GM12891 (cell line): ENCODE measurements around the gene REM2.

ENCODE experiments used
- DNase-seq: peaks from one replicate; pipeline ENCODE4 v3.0.0; 2011; ENCODE audit warnings: low spot score; ENCODE audit not compliant: insufficient read length
- FAIRE-seq: peaks from 2 replicates; lab custom pipeline; 2011; peaks lifted over from hg19 to GRCh38; lab: Jason Lieb, UNC
- PAX5 ChIP-seq: IDR thresholded peaks from 2 replicates; pipeline ENCODE4 v1.6.1; 2011; ENCODE audit warnings: low read length, moderate library complexity, mild to moderate bottlenecking; ENCODE audit not compliant: insufficient read depth, severe bottlenecking
- POLR2A ChIP-seq: IDR thresholded peaks from 2 replicates; pipeline ENCODE4 v1.6.1; 2011; ENCODE audit warnings: low read depth, low read length, control low read depth
- POLR2AphosphoS5 ChIP-seq: IDR thresholded peaks from 2 replicates; pipeline ENCODE4 v1.6.1; 2011; ENCODE audit warnings: low read depth, low read length, control low read depth
- POU2F2 ChIP-seq: IDR thresholded peaks from 2 replicates; pipeline ENCODE4 v1.6.1; 2011; ENCODE audit warnings: low read depth, mild to moderate bottlenecking, control low read depth, low read length, moderate library complexity
- SPI1 ChIP-seq: IDR thresholded peaks from 2 replicates; pipeline ENCODE4 v1.6.1; 2011; ENCODE audit warnings: low read depth, low read length, control low read depth
- TAF1 ChIP-seq: IDR thresholded peaks from 2 replicates; pipeline ENCODE4 v1.6.1; 2011; ENCODE audit warnings: low read depth, low read length, control low read depth

Gene REM2

DNA sequence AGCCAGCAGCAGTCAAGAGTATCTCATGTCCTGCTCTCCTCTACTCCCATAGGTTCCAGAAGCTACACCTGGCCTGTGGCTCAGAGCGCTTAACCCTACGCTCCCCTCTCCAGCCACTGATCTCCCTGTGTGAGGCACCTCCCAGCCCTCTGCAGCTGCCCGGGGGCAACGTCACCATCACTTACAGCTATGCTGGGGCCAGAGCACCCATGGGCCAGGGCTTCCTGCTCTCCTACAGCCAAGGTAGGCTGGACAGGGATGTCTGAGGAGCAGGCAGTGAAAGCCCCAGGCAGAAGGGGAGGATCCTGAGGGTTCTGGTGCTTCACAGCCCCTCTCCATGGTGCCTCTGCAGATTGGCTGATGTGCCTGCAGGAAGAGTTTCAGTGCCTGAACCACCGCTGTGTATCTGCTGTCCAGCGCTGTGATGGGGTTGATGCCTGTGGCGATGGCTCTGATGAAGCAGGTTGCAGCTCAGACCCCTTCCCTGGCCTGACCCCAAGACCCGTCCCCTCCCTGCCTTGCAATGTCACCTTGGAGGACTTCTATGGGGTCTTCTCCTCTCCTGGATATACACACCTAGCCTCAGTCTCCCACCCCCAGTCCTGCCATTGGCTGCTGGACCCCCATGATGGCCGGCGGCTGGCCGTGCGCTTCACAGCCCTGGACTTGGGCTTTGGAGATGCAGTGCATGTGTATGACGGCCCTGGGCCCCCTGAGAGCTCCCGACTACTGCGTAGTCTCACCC lies 7.8 kb upstream of the REM2 start:
- TF ChIP-seq PAX5 = no peak
- FAIRE-seq (no peak), DNase-seq (no peak)

DNA sequence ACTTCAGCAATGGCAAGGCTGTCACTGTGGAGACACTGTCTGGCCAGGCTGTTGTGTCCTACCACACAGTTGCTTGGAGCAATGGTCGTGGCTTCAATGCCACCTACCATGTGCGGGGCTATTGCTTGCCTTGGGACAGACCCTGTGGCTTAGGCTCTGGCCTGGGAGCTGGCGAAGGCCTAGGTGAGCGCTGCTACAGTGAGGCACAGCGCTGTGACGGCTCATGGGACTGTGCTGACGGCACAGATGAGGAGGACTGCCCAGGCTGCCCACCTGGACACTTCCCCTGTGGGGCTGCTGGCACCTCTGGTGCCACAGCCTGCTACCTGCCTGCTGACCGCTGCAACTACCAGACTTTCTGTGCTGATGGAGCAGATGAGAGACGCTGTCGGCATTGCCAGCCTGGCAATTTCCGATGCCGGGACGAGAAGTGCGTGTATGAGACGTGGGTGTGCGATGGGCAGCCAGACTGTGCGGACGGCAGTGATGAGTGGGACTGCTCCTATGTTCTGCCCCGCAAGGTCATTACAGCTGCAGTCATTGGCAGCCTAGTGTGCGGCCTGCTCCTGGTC lies 7.2 kb upstream of the REM2 start:
- TF ChIP-seq PAX5 (no peak), POLR2AphosphoS5 (no peak), POLR2A (no peak), POU2F2 (no peak), TAF1 (no peak), SPI1 (no peak)
- no peak for FAIRE-seq

DNA sequence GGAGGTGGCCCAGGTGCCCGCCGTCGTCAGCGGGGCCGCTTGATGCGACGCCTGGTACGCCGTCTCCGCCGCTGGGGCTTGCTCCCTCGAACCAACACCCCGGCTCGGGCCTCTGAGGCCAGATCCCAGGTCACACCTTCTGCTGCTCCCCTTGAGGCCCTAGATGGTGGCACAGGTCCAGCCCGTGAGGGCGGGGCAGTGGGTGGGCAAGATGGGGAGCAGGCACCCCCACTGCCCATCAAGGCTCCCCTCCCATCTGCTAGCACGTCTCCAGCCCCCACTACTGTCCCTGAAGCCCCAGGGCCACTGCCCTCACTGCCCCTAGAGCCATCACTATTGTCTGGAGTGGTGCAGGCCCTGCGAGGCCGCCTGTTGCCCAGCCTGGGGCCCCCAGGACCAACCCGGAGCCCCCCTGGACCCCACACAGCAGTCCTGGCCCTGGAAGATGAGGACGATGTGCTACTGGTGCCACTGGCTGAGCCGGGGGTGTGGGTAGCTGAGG lies 6.0 kb upstream of the REM2 start:
- FAIRE-seq = no peak
- no peak for DNase-seq
- TF ChIP-seq SPI1 (no peak), TAF1 (no peak), POU2F2 (no peak), POLR2AphosphoS5 (no peak), POLR2A (no peak), PAX5 (no peak)

More for the DNA sequence above, 7.2 kb upstream of the REM2 start:
- no peak for DNase-seq

DNA sequence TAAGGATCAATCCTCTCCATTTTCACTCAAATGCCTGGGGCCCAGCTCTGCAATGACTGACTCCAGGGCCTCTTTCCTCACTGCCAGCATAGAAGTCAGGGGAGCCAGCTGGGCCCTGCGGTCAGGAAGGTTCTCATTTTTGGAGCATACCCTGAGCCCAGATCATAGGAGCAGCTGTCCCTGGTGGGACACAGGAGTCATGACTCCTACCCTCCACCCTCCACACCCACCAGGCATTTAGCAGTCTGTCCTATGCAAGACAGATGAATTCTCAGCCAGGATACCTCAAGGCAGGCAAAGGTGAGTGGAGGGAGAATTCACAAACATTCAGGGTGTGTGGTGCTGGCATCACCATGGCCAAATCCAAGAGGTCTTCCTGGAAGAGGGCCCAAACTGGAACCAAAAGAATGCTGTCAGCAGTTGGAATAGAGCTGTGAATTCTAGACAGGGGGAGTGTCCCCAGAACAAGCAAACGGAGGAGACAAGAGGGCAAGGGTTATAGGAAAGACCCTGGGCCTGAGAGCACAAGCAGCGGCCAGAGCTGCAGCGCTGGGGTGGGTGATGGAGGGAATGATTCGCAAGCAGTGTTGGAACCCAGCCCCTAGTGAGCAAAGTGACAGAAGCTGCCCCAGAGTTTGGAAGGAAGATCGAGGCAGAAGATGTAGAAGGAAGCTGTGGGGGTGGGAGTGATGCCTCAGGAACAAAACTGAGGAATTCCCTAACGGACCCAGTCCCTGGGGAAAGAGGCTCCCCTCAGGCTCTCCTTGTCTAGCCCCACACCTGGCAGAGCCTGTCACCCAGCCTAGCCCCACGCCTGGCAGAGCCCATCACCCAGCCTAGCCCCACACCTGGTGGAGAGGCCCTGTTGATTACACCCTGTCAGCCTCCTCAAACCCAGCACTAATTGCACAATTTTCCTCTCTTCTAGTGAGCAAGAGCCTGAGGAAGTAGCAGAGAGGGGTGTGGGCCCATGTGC lies 4.5 kb upstream of the REM2 start:
- FAIRE-seq (no peak), DNase-seq (no peak)
- TF ChIP-seq SPI1 (no peak), POLR2AphosphoS5 (0 out of 2 replicates have a peak, but pooled peaks have one; percentile 38)

DNA sequence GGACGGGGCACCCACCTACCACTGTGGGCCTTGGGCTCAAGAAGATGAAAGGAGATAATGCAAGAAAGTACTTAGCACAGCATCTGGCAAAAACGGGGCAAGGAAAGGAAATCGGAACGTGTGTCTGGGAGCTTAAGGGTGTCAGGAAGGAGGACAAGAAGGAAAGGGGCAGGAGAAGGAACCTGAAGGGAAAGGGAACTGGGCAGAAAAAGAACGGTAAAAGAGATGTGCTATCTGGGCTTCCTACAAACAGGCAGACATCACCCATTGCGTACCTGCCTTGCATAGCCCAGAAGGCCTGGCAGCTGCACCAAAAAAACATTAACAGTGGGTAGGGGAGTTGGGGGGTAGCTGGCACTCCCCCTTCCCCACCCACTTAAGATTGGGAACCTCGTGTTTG lies 958 bp upstream of the REM2 start:
- FAIRE-seq (no peak), DNase-seq (no peak)
- TF ChIP-seq POLR2AphosphoS5 = peak; percentile 61; the same call in 1 of the 2 replicates
- no peak for TF ChIP-seq TAF1
- TF ChIP-seq POU2F2 = no peak

DNA sequence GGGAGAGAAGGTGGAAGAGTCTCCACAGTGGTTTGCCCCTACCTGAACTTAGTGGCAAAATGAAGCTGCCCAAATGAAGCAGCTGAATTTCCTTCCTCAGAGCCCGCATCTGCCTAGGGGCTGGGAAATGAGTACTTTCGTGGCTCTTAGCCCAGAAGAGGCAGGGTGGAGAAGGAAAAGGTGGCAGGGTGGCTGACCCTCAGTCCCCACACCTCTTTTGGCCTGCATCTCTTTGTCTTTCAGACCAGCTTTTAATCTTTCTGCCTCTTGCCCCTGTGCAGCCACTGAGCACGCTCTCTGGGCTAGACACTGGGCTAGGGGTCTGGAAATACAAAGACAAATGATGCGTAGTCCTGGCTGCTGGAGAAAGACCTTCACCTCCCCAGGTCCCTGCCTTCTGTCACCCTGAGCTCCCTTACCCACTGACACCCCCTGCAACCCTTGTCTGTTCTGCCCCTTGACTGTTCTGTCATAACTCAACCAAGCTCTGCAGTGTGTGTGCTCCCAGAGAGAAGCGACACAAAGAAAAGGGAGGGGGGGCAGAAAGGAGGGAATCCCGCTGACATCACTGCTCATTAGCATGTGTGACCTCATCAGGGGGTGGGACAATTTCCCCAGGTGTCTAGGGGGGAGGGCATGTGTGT lies 371 bp upstream of the REM2 start:
- DNase-seq (no peak), FAIRE-seq (no peak)
- TF ChIP-seq SPI1 (no peak), PAX5 (no peak), POU2F2 (no peak; the same call in 1 of the 2 replicates), POLR2AphosphoS5 (no peak), TAF1 (no peak), POLR2A (0 out of 2 replicates have a peak, but pooled peaks have one; percentile 15)

DNA sequence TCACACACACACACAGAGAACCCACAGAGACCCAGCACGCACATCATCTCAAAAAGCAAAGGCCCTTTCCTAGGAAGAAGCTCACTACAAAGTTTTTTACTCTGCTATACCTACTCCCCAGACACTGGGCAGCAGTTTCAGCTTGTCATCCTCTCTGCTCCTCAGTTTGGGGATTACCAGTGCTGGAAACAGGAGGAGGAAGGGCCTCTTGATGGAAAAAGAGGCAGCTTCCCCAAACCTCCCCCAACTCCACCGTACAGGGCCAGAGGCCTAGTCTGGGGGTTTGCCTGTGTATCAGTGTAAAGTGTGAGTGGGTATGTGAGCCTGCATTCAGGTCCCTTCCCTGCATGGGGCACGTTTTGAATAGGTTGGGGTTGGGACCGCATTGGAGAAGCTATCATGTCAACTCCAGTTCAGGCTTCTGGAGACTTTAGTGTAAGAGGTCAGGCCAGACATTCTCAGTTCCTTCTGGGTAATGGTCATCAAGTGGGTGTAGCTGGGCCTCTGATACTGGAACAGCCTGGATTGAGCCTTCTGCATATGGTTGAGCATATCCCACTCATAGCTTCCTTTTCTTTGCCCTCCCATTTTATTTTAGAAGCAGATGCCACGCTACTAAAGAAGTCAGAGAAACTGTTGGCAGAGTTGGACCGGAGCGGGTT lies 1.2 kb downstream of the REM2 start:
- DNase-seq = no peak
- no peak for FAIRE-seq
- TF ChIP-seq SPI1 (peak; percentile 41; the same call in 1 of the 2 replicates), TAF1 (no peak), POU2F2 (no peak)

DNA sequence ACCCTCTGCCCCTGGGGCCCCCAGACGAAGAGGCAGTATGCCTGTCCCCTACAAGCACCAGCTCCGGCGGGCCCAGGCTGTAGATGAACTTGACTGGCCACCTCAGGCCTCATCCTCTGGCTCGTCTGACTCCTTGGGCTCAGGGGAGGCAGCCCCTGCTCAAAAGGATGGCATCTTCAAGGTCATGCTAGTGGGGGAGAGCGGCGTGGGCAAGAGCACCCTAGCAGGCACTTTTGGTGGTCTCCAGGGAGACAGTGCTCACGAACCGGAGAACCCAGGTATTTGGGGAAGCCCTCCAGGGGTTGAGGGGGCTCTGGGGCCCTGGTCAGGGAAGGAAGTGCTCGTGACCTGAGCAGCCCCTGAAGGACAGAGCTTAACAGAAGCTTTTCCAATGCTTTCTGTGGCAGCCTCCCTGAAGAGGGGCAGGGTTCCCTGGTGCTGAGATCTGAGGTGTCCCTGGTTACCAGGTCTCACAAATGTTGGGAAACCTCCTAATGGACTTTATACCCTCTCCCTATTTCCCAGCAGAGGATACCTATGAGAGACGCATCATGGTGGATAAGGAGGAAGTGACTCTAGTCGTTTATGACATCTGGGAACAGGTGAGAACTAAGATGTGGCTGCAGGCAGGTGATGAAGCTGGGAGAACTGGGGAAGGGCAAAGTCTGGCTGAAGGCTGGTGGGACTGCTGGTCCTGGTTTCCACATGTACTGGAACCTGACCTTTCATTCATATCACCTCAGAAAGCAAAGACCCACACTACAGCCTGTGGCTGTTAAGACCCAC lies 1.9 kb downstream of the REM2 start:
- DNase-seq (no peak), FAIRE-seq (no peak)
- TF ChIP-seq TAF1 (no peak), POU2F2 (no peak)

DNA sequence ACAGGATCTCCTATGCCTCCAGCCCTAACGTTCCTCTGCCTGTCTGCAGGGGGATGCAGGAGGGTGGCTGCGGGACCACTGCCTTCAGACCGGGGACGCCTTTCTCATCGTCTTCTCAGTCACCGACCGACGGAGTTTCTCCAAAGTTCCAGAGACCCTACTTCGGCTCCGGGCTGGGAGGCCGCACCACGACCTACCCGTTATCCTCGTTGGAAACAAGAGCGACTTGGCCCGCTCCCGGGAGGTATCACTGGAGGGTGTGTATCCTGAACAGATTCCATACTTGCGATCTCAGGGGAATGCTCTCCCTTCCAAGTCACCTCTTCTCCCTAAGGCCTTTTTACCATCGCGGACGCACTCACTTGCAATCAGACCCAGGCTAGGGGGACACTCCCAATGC lies 3.0 kb downstream of the REM2 start:
- DNase-seq = no peak
- TF ChIP-seq POLR2A (no peak), POU2F2 (no peak), PAX5 (no peak), TAF1 (no peak), POLR2AphosphoS5 (no peak), SPI1 (no peak)
- no peak for FAIRE-seq
